Mammary epithelial cell (primary cell): ENCODE results near the gene SPATA32.

Experiments
- CTCF ChIP-seq, 2 donors: IDR thresholded peaks in 1 of 2; conservative IDR thresholded peaks in 1 of 2; 2 replicates each; pipeline ENCODE4 v1.5.1; 2011 to 2012; ENCODE audit warnings: inconsistent platforms in 2 of 2, low read length in 2 of 2, mild to moderate bottlenecking in 2 of 2, control low read depth in 1 of 2, low read depth in 1 of 2; ENCODE audit not compliant: insufficient read depth in 1 of 2; ENCODE audit errors: extremely low read depth in 1 of 2
- EZH2 ChIP-seq: IDR thresholded peaks from 2 replicates; pipeline ENCODE4 v1.6.1; 2012; ENCODE audit warnings: low read length, inconsistent platforms, borderline replicate concordance

GRCh38 chr17:45265821-45266220 lies 3.9 kb upstream of the SPATA32 start:
- TF ChIP-seq CTCF (conservative IDR thresholded peaks at IDR 0.05 in 1 of 2, IDR thresholded peaks at IDR 0.05 in 1 of 2; ENCODE audit: extremely low read depth in 1 of 2, insufficient read depth in 1 of 2, low read depth in 1 of 2, low read length in 2 of 2), result no peak
- TF ChIP-seq EZH2, result no peak
